Sciatic nerve (tissue), 2 donors: ENCODE measurements around the gene PHF8. TPM values are rescaled to one million over a fixed set of nuclear protein-coding genes. Genes with fewer than 3 reads are reported as not detected.
A peak's percentile ranks its signal among the peaks of the same experiment; 100 is the strongest.

Source experiments
- ATAC-seq: fragments of 200-7000 bp; cut with Tn5 transposase; one replicate; pipeline ENCODE4 v1.9.1; 2020; ENCODE audit warnings: mild to moderate bottlenecking, moderate library complexity
- DNase-seq: peaks from one replicate; pipeline ENCODE4 v3.0.0-alpha.2; 2020; ENCODE audit warnings: low spot score
- intact Hi-C: fragments of 100-400 bp; cut with DNase I; formaldehyde crosslinking; loops from one replicate; pipeline ENCODE4 v1.14.2; 2022
- total RNA-seq: library from RNA; stranded (reverse); fragmentation: NEBNext Ultra II Directional; extraction: Animal tissue kit (Norgen Biotek cat#: 25700); gene quantifications from one replicate; pipeline ENCODE4 v1.2.1, GENCODE V29; 2021
- donor health status: DM: no; HTN: no; CAD: no.
- donor health status: DM: no; HTN: no; CAD: no.

PHF8 gene
- 34.4 TPM for total RNA-seq

GRCh38 chrX:54044126-54044876 is at the start of gene PHF8:
PHF8 (minus strand) TSS chrX:54044473; CDS start chrX:54042728, 1,745 bp downstream.
- DNase-seq (peak; percentile 95), ATAC-seq (peak; percentile 97)
- intact Hi-C loops: no loop called here

GRCh38 chrX:54093571-54093970 is 49.3 kb upstream of the PHF8 start:
- ATAC-seq: no peak
- intact Hi-C loops: no loop called here

GRCh38 chrX:54093159-54093558 is 48.9 kb upstream of the PHF8 start:
- DNase-seq (no peak), ATAC-seq (no peak)
- intact Hi-C loops: no loop called here

More at GRCh38 chrX:54093571-54093970, 49.3 kb upstream of the PHF8 start:
- no peak for DNase-seq

- intact Hi-C loops: no loop called here
- DNase-seq (no peak), ATAC-seq (no peak)
These were observed 46.6 kb upstream of the PHF8 start for GRCh38 chrX:54090880-54091279.

GRCh38 chrX:54089191-54089590 is 44.9 kb upstream of the PHF8 start:
- DNase-seq (no peak), ATAC-seq (no peak)
- intact Hi-C loops: no loop called here

GRCh38 chrX:54087661-54088060 is 43.4 kb upstream of the PHF8 start:
- DNase-seq (no peak), ATAC-seq (no peak)
- intact Hi-C loops: no loop called here

DNA sequence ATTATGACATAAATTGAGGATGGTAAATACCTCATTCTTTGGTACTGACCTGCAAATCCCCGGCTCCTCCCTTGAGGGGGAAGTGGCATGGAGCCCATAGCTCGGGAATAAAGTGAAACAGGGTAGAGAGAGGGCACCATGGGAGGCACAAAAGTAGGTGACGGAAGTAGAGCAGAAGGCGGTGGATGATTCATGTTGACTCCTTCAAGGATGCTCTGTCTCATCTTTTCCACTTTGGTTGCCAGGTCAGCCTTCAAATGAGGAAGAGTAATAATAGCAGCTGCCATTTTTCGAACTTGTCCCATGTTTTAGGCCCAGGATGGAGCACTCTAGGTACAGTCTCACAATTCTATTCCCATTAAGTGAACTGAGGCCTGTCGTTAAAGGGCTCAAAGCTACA is 41.4 kb upstream of the PHF8 start:
- ATAC-seq (no peak), DNase-seq (no peak)
- intact Hi-C loops: no loop called here

- ATAC-seq (no peak), DNase-seq (no peak)
- intact Hi-C loops: no loop called here
These were observed 32.6 kb upstream of the PHF8 start for GRCh38 chrX:54076903-54077302.

DNA sequence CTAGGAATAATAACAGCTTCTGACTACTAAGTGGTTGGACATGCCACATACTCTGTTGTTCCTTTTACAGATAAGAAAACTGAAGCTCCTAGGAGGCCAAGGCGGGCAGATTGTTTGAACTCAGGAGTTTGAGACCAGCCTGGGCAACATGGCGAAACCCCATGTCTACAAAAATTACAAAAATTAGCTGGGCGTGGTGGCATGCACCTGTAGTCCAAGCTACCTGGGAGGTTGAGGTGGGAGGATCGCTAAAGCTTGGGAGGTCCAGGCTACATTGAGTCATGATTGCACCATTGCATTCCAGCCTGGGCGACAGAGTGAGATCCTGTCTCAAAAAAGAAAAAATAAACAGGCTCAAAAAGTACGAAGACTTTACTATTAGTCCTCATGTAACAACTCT is 30.6 kb upstream of the PHF8 start:
- DNase-seq (no peak), ATAC-seq (no peak)
- intact Hi-C loops: no loop called here

- intact Hi-C loops: no loop called here
- ATAC-seq: no peak
- no peak for DNase-seq
These were observed 23.5 kb upstream of the PHF8 start for GRCh38 chrX:54067766-54068165.

DNA sequence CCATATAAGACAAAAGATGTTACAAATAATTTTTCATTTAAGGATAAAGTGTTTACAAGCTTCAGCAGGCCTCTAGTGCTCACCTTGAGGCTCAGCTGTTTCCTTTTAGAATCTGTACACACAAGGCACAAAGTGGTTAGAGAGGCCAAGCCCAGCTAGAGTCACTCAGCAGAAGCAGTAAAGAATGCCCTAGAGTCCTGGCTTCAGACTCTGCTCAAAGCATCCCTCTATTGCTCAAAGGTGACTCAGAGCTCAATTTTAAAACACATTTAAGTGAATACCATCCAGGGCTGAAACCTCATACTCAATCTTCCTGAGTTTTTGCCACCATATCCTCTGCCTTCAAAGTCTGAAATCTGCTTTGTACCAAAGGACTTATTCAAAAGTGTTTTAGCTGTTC is 22.6 kb upstream of the PHF8 start:
- ATAC-seq (no peak), DNase-seq (no peak)
- intact Hi-C loops: no loop called here

GRCh38 chrX:54064564-54064963 is 20.3 kb upstream of the PHF8 start:
- ATAC-seq (no peak), DNase-seq (no peak)
- intact Hi-C loops: no loop called here

- no peak for ATAC-seq
- intact Hi-C loops: no loop called here
These were observed 19.1 kb upstream of the PHF8 start for GRCh38 chrX:54063361-54063760.

DNA sequence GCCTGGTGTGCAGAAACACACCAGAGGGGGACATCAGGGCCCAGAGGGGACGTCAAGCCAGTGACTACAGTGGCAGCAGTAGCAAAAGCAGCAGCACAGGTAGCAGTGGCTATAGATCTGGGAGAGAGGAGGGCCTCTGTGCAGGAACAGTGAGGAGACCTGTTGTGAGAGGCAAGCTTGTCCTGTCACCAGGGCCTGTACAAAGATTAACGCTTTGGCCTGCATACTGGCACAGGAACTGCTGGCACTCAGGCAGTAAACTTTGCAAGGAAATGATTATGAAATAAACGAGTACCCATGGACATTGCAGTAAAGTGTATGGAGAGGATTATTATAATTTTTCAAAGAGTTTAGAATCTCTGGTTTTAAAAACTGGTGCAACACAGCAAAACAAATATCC is 5.5 kb upstream of the PHF8 start:
- DNase-seq: no peak
- ATAC-seq: no peak
- intact Hi-C loops: no loop called here

More at GRCh38 chrX:54063361-54063760, 19.1 kb upstream of the PHF8 start:
- DNase-seq: no peak

DNA sequence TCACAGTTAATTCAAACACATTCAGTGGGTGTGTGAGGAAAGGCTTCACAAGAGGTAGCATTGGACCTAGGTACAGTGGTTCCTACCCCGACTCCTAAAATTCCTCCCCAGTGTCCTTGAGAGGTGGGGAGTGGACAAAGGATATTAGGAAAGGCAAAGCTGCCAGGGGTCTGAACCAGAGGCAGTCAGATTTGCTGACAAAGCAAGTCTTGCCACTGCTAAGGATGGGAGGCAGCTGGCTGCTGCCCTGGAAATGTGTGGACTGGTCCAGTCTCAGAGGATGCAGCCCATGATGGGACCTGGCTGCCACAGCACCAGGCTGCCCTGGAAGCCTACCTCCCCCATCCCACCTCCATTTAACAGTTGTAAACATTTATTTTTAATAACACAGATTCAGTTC is 4.1 kb upstream of the PHF8 start:
- no peak for ATAC-seq
- DNase-seq: no peak
- intact Hi-C loops: no loop called here

GRCh38 chrX:54045563-54046228 is 1.4 kb upstream of the PHF8 start:
- DNase-seq (no peak), ATAC-seq (no peak)
- intact Hi-C loops: no loop called here

DNA sequence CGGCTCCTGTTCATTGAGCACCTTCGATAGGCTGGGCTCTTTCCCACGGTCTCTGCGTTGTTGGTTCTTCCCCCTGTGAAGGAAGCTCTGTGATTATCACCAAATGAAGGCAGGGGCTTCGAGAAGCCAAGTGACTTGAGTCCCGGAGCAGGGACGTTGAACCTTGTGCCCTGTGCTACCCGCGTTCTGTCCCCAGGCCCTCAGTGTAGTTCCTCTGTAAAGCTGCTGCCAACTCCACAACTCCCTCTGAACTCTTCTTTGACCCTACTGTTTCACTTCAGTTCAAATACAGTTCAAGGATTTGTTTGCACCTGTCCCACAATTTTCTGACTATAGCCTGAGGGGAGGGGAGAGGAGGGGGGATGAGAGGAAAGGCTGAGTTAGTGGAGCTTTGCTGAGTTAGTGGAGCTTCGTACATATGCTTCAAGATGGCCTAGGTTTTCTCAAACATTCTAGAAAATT is 635 bp upstream of the PHF8 start:
- ATAC-seq (peak; percentile 11), DNase-seq (no peak)
- intact Hi-C loops: no loop called here

- intact Hi-C loops: no loop called here
- ATAC-seq: peak; percentile 53
- peak; percentile 64 for DNase-seq
These were observed 640 bp downstream of the PHF8 start for GRCh38 chrX:54043541-54044125.

GRCh38 chrX:54043056-54043455 is 1.2 kb downstream of the PHF8 start:
- intact Hi-C loops: no loop called here
- ATAC-seq (no peak), DNase-seq (no peak)

GRCh38 chrX:54042609-54043021 is 1.7 kb downstream of the PHF8 start:
- DNase-seq (peak; percentile 59), ATAC-seq (peak; percentile 24)
- intact Hi-C loops: no loop called here
